HG03108 (cell line): ENCODE data around the gene RASD1.
"Not testable (repeated sequence)": the region's sequence is repeated elsewhere in the genome, so short reads cannot be mapped to it uniquely, and the experiment has no call there.

Experiments used
- ATAC-seq: cut with Tn5 transposase; IDR thresholded peaks from one replicate; pipeline ENCODE4 v1.9.1; 2021; ENCODE audit warnings: moderate library complexity; ENCODE audit not compliant: unreplicated experiment

Gene RASD1

DNA sequence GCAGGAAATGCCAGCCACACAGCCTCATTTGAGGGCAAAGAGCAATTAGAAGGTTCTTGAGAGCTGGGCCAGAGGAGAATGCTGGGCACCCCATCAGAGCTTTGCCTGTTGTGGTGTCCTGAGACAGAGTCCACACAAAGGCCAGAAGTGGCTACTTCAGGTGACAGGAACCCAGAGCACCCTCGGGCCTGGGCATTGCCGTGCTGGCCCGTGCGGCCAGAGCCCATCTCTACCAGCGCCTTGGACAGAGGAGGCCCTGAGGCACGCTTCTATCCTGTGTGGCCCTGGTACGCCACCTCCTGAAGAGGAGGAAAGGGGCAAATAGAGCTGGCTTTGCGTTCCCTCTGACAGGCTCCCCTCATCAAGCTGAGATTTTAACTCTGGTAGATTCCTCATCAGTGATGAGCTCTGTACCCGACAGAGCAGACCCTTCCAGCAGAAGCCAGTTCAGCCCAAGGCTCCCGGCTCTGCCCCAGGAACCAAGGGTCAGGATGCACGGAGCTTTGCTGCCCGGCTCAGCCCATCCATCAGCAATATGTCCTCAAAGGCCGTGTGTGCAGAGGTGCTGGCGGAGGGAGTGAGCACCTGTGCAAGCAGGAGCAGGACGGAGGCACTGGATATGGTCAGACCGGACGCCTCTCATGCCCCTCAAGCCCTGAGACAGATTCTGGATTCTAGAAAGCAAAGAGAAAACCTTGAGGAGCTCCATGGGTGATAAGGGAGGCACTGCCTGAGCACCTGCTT lies 3.4 kb upstream of the RASD1 start:
- no peak for ATAC-seq

DNA sequence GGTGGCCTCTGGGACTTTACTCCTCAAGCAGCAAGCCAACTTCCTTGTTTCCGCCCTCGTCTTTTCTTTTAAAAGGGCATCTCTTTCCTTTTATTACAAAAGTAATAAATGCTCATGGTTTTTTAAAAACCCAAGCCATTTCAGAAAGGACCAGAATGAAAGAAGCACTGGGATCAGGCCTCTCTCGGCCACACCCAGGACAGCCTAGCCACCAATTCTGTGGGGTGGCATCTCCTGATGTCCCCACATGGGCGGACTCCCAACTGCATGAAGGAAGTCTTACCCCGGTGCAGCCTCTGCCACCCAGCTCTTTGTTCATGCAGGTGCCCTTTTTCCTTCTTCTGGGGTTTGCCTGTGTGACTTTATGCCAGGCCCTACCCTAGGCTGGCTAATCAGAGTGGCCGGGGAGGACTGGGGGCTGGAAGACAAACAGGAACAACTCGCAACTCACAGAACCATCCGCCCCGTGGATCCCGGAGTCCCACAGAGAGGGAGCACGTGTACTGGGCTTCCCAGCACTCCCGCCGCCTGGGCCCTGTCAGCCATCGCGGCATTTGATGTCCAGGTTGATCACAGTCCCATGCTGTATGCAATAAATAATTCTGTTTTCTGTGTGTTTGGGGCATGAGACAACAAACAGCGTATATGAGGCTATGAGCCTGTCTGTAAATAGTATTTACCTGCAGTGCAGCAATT lies 2.6 kb upstream of the RASD1 start:
- ATAC-seq: no peak

DNA sequence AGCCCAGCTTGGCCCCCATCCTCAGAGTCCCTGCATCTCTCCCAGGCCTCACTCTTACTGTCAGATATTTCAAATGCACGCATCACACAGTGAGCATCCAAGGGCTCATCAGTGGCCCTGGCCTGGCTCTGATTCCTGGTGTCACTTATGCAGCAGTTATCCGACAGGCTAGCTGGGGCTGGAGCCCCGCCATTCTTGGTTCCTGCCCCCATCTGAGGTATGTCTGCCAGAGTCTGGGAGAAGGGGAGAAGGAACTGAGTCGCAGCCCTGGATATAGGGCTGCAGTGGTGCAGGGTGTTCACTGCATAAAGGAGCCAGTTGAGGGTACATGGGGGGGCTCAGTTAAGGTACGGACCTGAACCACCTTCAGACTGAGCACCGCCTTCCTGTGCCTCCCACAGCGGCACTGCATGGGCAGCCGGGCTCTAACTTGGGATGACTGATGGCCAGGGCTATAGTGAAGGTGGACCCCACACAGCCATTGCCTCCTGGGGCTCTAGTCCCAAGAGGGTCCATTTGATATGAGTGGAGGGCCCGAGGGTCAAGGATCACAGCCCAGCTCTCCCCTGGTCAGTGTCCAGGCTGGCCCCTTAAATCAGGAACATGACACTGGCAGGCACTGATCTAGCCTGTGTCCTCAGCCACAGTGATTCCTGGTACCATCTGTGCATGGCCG lies 1.8 kb upstream of the RASD1 start:
- ATAC-seq: no peak

DNA sequence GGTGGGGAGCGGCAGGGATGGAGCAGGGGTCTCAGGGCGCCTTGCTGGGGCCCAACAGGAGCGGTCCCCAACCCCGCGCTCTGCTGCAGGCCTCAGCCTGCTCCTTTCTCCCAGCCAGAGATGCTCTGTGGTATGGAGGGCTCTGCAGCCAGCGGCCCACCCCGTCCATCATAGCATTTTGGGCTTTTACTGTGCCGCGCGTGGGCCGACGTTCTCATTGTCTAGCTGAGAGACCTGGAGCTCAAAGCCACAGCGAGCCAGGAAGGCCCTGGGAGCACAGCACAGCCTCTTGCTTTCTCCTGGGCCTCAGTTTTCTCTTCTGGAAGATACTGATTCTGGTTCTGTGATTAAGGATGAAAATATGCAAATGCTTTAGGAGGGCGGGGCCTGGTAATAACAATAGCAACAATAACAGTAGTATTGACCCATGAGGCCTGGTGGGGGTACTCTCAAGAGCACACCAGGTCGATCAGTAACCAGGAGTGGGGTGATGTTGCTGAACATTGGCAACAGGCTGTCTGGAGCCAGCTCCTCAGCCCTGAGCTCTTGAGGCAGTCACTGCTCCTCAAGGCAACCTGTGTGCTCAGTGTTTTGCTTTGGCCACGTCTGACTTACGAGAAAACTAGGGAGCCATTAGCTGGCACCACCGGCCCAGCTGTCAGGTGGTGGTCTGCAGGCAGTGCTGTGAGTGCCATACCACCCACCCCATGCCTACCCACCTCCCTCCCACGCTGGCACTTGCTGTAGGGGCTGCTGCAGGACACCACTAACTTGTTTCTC lies 1.1 kb upstream of the RASD1 start:
- ATAC-seq: no peak

DNA sequence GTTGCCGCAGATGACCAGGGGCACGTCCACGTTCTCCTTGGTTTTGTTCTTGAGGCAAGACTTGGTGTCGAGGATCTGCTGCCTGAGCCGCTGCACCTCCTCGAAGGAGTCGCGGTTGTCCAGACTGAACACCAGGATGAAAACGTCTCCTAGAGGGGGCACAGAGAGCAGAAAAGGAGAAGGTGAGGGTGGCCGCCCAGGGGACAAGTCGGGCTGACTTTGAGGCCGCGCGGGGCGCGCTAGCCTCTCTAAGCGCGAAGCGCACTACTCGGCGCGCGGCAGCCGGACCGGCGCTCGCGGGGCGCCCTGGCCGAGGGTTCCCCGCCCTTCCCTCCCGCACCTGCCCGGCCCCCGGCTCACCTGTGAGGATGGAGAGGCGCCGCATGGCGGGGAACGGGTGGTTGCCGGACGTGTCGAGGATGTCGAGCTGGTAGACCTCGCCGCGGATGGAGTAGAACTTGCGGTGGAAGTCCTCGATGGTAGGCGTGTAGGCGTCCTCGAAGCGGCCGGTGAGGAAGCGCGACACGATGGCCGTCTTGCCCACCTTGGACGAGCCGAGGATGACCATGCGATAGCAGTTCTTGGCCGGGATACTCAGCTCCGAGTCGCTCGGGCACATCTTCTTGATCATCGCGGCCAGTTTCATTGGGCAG lies 533 bp downstream of the RASD1 start:
- no peak for ATAC-seq

DNA sequence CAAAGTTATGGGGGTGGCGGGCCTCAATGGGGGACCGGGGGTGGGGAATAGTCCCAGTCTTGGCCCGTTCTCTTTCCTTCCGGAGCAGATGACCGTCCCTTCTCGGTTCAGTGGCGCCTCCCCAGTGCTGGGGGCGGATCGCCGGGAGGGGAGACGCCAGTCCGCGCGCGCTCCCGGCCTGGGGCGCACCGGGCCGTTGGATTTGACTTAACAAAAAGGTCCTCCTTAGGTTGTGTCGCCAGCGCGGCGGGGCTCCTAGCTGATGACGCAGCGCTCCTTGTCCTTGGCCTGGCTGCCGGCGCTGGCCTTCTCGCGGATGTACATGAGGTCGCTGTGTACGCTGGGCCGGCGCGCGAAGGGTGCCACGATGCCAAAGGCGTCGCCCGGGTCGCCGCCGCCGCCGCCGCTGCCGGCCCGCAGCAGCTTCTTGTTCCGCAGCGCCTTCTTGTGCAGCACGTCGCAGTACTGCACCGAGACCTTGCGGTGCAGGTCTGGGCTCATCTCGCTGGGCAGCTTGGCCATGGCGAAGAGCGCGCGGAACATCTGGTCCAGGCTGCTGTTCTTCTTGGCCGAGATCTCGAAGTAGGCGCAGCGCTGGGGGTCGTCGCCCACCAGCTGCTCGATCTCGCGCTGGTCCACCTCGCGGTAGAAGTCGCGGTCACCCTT lies 1.2 kb downstream of the RASD1 start:
- ATAC-seq: no peak

DNA sequence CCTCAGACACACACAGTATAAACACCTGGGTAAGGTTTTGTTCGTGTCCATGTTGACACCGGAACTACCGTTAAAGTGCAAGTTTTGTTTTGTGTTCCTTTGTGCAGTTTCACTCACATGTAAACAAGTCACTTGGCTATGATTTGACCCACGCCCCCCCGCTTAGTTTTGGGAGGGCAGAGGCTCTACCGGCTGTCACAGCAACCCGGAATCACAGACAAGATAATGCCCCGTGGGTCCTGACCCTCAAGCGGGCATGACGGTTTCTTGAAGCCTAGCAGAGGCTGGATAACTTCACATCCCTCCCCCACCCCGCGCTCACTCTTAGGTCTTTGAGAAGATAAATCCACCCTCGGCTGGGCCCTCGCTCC lies 1.7 kb downstream of the RASD1 start:
- no peak for ATAC-seq

DNA sequence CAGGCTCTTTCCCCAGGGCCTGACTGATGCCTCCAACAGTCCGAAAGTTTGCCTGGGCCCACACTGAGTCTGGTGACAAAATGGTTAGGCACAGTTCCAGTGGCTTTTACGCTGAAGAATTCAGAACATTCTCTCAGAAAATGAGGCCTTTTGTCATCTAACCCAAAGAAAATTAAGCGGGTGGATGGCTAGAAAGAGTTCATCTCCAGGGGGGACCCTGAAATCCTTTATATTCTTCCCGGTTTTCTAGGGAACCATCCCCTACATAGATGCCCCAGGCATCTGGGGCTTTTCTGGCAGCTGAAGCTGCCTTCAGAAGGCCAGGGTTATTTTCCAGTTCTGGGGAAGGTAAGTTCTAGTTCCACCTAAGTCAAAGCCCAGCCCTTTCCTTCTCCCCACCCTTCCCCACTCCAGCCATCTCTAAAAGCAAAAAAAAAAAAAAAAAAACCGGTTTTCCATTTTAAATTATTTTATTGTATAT lies 2.2 kb downstream of the RASD1 start:
- ATAC-seq: no peak

DNA sequence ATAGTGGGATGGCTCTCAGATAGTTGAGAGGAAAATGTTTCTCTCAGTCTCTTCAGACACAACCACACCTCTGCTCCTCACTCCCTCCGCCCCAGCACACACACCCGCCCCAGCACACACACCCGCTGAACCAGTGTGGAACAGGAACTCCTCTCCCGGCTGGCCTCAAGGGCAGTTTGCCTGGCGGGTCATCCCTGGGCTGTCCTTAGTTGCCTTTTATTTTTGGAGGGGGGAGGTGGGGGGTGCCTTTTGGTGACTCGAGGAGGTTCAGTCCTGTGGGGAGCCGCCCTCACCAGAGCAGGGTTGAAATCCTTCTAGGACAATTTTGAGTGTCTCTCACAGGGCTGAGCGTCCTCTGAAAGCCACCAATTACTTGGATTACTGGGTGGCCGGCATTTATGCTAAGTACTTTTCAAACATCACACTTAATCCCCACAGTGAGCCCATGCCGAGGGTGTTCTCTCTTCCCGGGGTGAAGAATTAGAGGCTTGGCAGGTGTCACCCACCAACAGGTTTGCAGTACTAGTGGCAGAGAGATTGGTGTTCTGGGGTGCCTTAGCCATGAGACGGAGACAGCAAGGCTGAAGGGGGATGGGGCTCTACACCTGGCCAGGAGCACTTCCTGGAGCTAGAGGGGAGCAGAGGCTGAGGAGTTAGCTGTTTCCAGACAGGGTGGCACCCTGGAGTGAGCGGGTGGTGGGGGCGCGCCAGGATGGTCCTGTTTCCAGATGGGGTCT lies 2.8 kb downstream of the RASD1 start:
- ATAC-seq: no peak

DNA sequence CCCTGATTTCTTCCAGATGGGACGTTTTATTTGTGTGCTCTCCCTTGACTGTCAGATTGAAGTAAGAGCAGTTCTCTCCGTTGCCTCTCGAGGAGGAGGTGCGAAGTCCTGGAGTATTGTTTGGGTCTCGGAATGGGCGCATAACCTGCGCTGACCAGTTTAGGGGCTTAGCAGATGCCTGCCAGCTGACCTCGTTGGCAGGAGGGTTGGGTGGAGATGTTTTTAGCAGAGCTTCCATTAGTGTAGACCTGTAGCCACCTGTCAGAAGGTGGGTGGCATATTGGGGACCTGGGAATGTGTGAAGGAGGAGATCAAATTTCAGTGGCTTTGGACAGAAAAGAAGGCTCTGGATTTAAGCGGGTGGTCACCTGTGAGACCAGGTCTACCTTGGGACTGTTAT lies 3.6 kb downstream of the RASD1 start:
- ATAC-seq: no peak

DNA sequence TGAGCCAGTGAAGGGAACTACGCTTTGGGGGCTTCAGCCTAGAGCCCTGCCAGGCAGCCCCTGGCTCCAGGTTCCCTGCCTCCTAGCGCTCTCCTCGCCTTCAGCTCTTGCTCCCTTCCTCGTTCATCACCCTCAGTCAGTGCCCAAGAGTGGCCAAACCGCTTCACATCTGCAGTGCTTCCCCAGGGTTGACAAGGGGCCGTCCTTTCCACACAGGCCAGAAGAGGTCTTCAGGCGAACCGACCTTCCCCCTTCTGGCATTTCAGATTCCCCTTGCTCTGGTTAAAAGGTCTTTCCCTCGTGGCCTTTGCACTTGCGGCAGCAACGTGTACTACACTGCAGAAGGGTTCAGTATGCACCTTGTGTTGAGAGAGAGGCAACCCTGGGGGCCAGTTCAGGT lies 4.1 kb downstream of the RASD1 start:
- no peak for ATAC-seq

DNA sequence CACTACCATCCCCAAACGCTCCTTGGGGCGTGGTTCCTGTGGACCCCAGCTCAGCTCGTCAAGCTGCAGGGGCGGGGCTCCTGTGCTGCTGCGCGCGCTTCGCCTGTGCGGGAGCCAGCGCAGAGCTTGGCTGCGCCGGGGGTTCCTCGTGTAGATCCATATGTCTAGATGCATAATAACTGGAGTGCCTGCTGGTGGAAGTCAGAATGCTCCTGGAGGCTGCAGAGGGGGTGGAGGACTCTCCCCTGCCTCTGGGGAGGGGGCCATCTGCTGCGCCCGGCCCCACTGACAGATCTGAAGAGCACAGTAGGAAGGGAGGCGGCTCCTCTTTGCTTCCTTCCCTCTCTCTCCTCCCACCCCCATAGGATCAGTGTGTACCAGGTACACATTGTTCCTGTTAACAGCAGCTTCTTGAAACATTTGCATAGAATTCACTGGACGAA lies 4.6 kb downstream of the RASD1 start:
- no peak for ATAC-seq

DNA sequence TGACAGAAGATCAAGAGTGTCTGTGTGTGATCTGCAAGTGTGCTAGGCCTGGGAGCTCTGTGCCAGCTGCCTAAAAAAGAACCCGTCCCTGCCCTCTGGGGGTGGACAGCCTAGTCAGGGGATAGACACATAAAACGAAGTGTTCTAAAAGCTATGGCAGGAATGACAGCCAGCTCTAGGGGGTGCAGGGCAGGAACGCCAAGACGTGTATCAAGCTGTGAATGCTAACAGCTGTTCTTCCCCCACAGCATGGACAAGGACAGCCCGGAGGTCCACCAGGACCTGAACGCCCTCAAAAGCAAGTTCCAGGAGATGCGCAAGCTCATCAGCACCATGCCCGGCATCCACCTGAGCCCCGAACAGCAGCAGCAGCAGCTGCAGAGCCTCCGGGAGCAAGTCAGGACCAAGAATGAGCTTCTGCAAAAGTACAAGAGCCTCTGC lies 5.1 kb downstream of the RASD1 start:
- ATAC-seq: no peak

DNA sequence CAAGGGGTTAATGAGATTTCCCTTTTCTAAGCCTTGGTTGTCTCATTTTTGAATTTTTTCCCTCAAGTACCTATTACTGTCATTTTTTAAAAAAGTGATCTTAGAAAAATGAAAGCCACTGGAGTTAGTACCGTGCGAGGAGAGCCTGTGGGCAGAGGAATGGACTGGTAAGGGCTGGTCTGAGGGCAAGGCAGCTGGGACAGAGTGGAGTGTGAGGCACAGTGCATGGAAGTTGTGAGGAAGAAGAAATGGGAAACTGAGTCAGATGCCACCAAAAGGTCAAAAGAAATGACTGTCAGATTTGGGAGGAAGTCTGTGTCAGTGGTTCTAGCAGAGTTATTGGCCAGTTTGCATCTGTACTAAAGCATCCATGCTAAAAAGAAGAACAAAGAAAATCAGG lies 8.2 kb downstream of the RASD1 start:
- no peak for ATAC-seq

DNA sequence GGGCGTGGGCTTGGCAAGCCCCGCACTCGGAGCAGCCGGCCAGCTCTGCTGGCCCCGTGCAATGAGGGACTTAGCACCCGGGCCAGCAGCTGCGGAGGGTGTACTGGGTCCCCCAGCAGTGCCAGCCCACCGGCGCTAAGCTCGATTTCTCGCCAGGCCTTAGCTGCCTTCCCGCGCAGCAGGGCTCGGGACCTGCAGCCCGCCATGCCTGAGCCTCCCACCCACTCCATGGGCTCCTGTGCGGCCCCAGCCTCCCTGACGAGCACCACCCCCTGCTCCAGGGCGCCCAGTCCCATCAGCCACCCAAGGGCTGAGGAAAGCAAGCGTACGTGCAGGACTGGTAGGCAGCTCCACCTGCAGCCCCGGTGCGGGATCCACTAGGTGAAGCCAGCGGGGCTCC lies 9.8 kb downstream of the RASD1 start:
- ATAC-seq: not testable (repeated sequence)

DNA sequence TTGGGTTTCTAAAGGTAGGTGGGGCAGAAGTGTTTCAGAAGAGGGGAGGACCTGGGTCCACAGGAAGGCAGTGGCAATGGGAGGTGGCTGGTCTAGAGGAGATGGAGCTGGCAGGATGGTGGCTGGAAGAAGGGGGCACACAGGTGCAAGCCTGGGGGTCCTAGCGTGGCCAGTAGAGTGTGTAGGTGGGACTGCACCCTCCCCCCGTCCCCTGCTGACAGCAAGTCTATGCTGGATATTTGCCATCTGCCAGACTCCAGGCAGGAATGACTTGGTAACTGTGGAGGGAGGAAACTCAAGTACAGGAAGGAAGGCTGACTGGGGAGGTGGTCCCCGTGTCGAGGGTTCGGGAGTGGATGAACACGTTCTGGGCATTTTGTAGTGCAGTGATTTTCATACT lies 10.8 kb downstream of the RASD1 start:
- ATAC-seq: no peak

DNA sequence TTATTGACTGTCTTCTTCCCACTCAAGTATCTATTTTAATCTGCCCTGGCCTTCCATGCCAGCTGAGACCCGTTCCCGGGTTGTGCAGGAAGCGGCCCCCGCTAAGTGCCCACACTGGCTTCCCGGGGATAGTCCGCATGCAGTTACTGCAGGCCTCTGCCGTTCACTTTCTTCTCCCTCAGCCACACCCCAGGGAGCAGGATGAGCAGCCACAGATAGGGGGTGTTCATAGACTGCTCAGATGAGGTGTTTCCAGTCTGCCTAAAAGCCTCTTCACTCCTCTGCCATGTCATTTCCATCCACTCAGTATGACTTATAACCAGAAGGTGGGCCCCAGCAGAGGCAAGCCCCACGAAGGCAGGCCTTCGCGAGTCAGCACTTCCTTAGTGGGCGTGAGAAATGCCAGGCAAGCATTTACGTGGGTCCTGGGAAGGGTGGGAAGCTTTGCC lies 11.7 kb downstream of the RASD1 start:
- no peak for ATAC-seq

DNA sequence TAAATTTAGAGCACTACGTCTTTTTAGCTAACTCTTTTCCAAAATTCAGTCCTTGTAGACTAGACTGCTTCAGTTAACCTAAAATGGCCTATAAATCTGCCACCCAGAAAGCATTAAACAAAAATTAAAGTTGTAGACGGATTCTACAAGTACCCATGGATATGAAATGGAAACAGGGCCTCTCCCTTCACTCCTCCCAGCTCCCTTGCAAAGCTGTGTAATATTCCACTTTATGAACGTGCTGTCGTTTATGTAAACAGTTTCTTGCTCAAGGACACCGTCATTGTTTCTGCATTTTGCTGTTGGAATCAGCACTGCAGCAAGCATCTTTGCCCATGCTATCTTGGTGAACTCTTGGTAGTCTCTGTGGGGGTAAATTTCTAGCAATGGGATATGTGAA lies 14.3 kb downstream of the RASD1 start:
- ATAC-seq: no peak

DNA sequence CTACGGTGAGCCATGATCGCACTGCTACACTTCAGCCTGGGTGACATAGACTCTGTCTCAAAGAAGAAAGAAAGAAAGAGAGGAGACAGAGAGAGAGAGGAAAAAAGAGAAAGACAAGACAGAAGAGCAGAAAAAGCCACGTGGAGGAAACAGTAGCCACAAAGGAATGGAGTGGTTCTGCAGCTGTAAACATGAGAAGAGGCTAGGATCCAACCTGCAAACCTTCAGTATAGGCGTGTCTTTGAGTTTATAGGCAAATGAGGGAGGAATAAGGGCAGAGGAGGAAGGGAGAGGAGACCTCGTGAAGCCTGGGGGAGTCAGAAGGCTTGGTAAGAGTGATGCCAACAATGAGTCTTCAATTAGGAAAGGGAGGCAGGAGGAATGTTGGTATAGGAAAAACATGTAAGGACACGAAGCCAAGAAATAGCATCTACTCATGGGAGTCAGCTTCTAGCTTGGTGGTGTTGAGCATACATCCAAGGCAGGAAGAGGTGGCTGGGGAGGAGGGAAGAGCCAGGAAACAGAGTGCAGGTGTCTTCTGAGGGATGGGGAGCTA lies 15.5 kb downstream of the RASD1 start:
- ATAC-seq: no peak
